Peyer's patch (tissue), 4 donors: Measurements from ENCODE around the gene COQ8A.

Source experiments
- POLR2A ChIP-seq, 2 donors: fragments of 450-650 bp; IDR thresholded peaks; one replicate each; pipeline ENCODE4 v1.5.1; 2017; ENCODE audit warnings: antibody characterized with exemption in 2 of 2, mild to moderate bottlenecking in 2 of 2, moderate library complexity in 2 of 2
- TF ChIP-seq, protein P1 (sequence below), 6 experiments: fragments of 450-650 bp in 4 of 6; fragments of 200-600 bp in 2 of 6; sonication (generic) in 1 of 6; IDR thresholded peaks; one replicate each; pipeline ENCODE4 v1.5.1; 2017 to 2019; ENCODE audit warnings: antibody characterized with exemption in 6 of 6, mild to moderate bottlenecking in 3 of 6, moderate library complexity in 1 of 6

DNA sequence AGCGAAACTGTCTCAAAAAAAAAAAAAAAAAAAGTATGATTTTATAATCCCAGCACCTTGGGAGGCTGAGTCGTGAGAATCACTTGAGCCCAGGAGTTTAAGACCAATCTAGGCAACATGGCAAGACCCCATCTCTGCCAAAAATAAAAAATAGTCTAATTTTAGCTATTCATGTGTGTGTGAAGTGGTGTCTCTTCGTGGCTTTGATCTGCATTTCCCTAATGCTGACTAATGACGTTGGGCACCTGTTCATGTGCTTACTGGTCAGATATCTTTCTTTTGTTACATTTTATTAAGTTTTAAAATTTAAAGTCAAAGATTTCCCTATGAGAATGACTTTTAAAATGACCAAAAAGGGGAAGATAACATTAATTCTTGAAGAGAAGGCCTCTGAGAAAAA lies 38.7 kb upstream of the COQ8A start:
- TF ChIP-seq, protein P1, sequence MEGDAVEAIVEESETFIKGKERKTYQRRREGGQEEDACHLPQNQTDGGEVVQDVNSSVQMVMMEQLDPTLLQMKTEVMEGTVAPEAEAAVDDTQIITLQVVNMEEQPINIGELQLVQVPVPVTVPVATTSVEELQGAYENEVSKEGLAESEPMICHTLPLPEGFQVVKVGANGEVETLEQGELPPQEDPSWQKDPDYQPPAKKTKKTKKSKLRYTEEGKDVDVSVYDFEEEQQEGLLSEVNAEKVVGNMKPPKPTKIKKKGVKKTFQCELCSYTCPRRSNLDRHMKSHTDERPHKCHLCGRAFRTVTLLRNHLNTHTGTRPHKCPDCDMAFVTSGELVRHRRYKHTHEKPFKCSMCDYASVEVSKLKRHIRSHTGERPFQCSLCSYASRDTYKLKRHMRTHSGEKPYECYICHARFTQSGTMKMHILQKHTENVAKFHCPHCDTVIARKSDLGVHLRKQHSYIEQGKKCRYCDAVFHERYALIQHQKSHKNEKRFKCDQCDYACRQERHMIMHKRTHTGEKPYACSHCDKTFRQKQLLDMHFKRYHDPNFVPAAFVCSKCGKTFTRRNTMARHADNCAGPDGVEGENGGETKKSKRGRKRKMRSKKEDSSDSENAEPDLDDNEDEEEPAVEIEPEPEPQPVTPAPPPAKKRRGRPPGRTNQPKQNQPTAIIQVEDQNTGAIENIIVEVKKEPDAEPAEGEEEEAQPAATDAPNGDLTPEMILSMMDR (IDR thresholded peaks at IDR 0.05), result no peak
- no peak for TF ChIP-seq POLR2A (IDR thresholded peaks at IDR 0.05)
